ENCODE data around the gene MRPL23.

- no peak for TF ChIP-seq CTCF (conservative IDR thresholded peaks at IDR 0.05)
- TF ChIP-seq EZH2 (IDR thresholded peaks at IDR 0.05; ENCODE audit: low read depth): no peak
Observed at GRCh38 chr11:1989953-1990352, 42.8 kb downstream of the MRPL23 start.
